ENCODE results near the gene ACKR2. TPM values are rescaled to one million over a fixed set of nuclear protein-coding genes. Genes with fewer than 3 reads are reported as not detected.
A peak's percentile ranks its signal among the peaks of the same experiment; 100 is the strongest.

Gene ACKR2
- total and polyA plus RNA-seq, 2 of the 13 experiments (the other 11 are each of a cell fraction or from before 2014, with no cell fraction given): 1.1 to 1.9 TPM

- no peak for TF ChIP-seq ZNF574 (CRISPR knock-in tag; IDR thresholded peaks at IDR 0.05)
- TF ChIP-seq ZNF24 (IDR thresholded peaks at IDR 0.05): no peak
- no peak for TF ChIP-seq THAP11 (CRISPR knock-in tag; IDR thresholded peaks at IDR 0.05)
- peak; percentile 6 to 19; a peak in 1 of 4 replicates for TF ChIP-seq MAFK (conservative IDR thresholded peaks at IDR 0.05 in 1 of 2, IDR thresholded peaks at IDR 0.05 in 1 of 2; ENCODE audit: low read length in 2 of 2)
- TF ChIP-seq CEBPG (CRISPR knock-in tag; IDR thresholded peaks at IDR 0.05): no peak
- no peak for TF ChIP-seq PRDM10 (CRISPR knock-in tag; IDR thresholded peaks at IDR 0.05; ENCODE audit: low read depth)
- peak; percentile 55 for TF ChIP-seq SKI (IDR thresholded peaks at IDR 0.05; ENCODE audit: partially characterized antibody)
- TF ChIP-seq ZNF878 (CRISPR knock-in tag; IDR thresholded peaks at IDR 0.05): no peak
- TF ChIP-seq SOX5 (CRISPR knock-in tag; IDR thresholded peaks at IDR 0.05; ENCODE audit: borderline replicate concordance): 0 out of 2 replicates have a peak, but pooled peaks have one; percentile 19
- TF ChIP-seq DZIP1 (CRISPR knock-in tag; IDR thresholded peaks at IDR 0.05): no peak
- 0 out of 2 replicates have a peak, but pooled peaks have one; percentile 20 for TF ChIP-seq ZNF609 (CRISPR knock-in tag; IDR thresholded peaks at IDR 0.05; ENCODE audit: borderline replicate concordance)
- TF ChIP-seq RXRB (CRISPR knock-in tag; IDR thresholded peaks at IDR 0.05; ENCODE audit: borderline replicate concordance): peak; percentile 39; the same call in 1 of the 2 replicates
- peak; percentile 48; the same call in 1 of the 2 replicates for TF ChIP-seq RARA (CRISPR knock-in tag; IDR thresholded peaks at IDR 0.05)
- TF ChIP-seq BCL6 (CRISPR knock-in tag; IDR thresholded peaks at IDR 0.05): peak; percentile 91
These were observed 37.7 kb downstream of the ACKR2 start (continued) for GRCh38 chr3:42846685-42847522.
